Adrenal gland (tissue), 12 donors: ENCODE data around the gene NLRX1. TPM values are rescaled to one million over a fixed set of nuclear protein-coding genes. Genes with fewer than 3 reads are reported as not detected.

Source experiments
- DNase-seq, 7 donors: peaks; one replicate each; pipeline ENCODE4 v3.0.0-alpha.2; 2019 to 2020
- H3K27ac ChIP-seq, 5 donors: fragments of 200-600 bp; sonication (generic) in 4 of 5; 1 replicate in 3 of 5; 2 replicates in 2 of 5; pipeline versions ENCODE4 v1.5.1 to v1.8.0; 2016 to 2020; ENCODE audit warnings: mild to moderate bottlenecking in 1 of 5
- H3K27me3 ChIP-seq: fragments of 200-600 bp; 2 replicates; pipeline ENCODE4 v1.8.0; 2021
- H3K36me3 ChIP-seq, 2 donors: fragments of 200-600 bp; replicated peaks in 1 of 2; 1 replicate in 1 of 2; 2 replicates in 1 of 2; pipeline versions ENCODE4 v1.5.1 to v1.8.0; 2018 to 2022
- H3K4me1 ChIP-seq, 2 donors: fragments of 200-600 bp; replicated peaks in 1 of 2; 1 replicate in 1 of 2; 2 replicates in 1 of 2; pipeline versions ENCODE4 v1.5.1 to v1.8.0; 2018 to 2021
- H3K4me3 ChIP-seq, 4 donors: fragments of 200-600 bp; sonication (generic) in 3 of 4; one replicate each; pipeline ENCODE4 v1.5.1; 2016 to 2018
- H3K9me3 ChIP-seq, 3 donors: fragments of 200-600 bp; sonication (generic) in 1 of 3; replicated peaks in 1 of 3; 1 replicate in 2 of 3; 2 replicates in 1 of 3; pipeline versions ENCODE4 v1.5.1 to v1.8.0; 2016 to 2021
- CTCF ChIP-seq, 6 experiments: fragments of 450-650 bp in 4 of 6; fragments of 200-600 bp in 2 of 6; sonication (generic) in 1 of 6; IDR thresholded peaks; 1 replicate in 5 of 6; 2 replicates in 1 of 6; pipeline versions ENCODE4 v1.5.1 to v1.8.0; 2016 to 2021; ENCODE audit warnings: antibody characterized with exemption in 6 of 6, mild to moderate bottlenecking in 2 of 6, moderate library complexity in 1 of 6
- POLR2A ChIP-seq, 2 donors: fragments of 450-650 bp; IDR thresholded peaks; one replicate each; pipeline ENCODE4 v1.6.1; 2017; ENCODE audit warnings: antibody characterized with exemption in 2 of 2, mild to moderate bottlenecking in 2 of 2, moderate library complexity in 1 of 2
- WGBS, 4 donors: extraction: QIAGEN DNeasy Blood & Tissue Kit in 2 of 4; methylation state at CpG; one replicate each; pipeline versions ENCODE4 v1.1.5 to v1.1.7; 2013 to 2017; 5-methylcytosine and 5-hydroxymethylcytosine counted together
- intact Hi-C, 2 donors: fragments of 100-400 bp; cut with DNase I; formaldehyde crosslinking; loops; one replicate each; pipeline versions ENCODE4 v1.14.1 to v1.15.0; 2022 to 2023
- polyA plus RNA-seq, 3 donors: library from polyadenylated mRNA; stranded (reverse); fragments of 200-250 nt in 2 of 3; fragments of 350-450 nt in 1 of 3; fragmentation: Illumina TruSeq in 1 of 3; extraction: RNeasy Lipid Tissue Mini Kit (QIAGEN cat#74804) in 1 of 3; gene quantifications; one replicate each; pipeline ENCODE4 v1.2.3, GENCODE V29; 2013 to 2014
- total RNA-seq, 9 donors: library from RNA; depleted of rRNA in 4 of 9; stranded (reverse); fragments of >200 nt in 4 of 9; fragments of 120-200 nt in 1 of 9; fragmentation: NEBNext Ultra II Directional in 1 of 9; extraction: Animal tissue kit (Norgen Biotek cat#: 25700) in 1 of 9; gene quantifications; one replicate each; pipeline versions ENCODE4 v1.1.0 to v1.2.4, GENCODE V29; 2013 to 2023
- donor health status: healthy with polysubstance abuse.
- donor health status: Bipolar disorder and iron deficiency.
- donor health status: DM: yes; HTN: yes; CAD: no.
- donor health status: DM: no; HTN: no; CAD: no.
- donor health status: DM: no; HTN: no; CAD: no.
- donor health status: DM: yes; HTN: yes; CAD: no.

Gene NLRX1
- total and polyA plus RNA-seq, 12 donors = 5.5 to 32.7 (median 20.2) TPM

DNA sequence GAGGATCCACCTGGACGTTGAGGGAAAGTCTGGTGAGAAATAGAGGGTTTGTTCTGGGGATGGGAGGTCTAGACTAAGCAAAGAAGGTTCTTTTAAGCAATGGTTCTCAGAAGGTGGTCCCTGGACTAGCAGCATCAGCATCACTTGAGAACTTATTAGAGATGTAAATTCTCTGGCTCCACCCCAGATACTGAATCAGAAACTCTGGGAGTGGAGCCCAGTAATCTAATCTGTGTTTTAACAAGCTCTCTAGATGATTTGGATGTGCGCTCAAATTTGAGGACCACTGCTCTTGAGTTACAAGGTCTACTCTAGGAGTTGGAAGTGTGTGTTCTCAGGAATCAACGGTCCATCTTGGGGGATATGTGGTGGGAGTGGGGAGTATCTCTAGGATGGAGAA is 23.0 kb upstream of the NLRX1 start:
- H3K27ac ChIP-seq = no peak overlapping the region
- no peaks in the 10 kb centered on the region for H3K36me3 ChIP-seq
- 41 to 58% (median 50%) methylated on average over 3 of the region's 3 CpGs for WGBS, 4 donors
- no peaks in the 10 kb centered on the region for H3K27me3 ChIP-seq
- H3K9me3 ChIP-seq = no peaks in the 10 kb centered on the region
- H3K4me3 ChIP-seq = no peak overlapping the region
- no peak for TF ChIP-seq POLR2A (IDR thresholded peaks at IDR 0.05)
- TF ChIP-seq CTCF (IDR thresholded peaks at IDR 0.05) = no peak
- intact Hi-C loops = loop anchor here in 1 of 2 donors (10.0 kb wide), 1 partner anchor 49 kb away; no protein-coding TSS in a partner anchor
- DNase-seq = no peak
- H3K4me1 ChIP-seq = peaks cover 11 to 13% of the 10 kb centered on the region in 2 donors

DNA sequence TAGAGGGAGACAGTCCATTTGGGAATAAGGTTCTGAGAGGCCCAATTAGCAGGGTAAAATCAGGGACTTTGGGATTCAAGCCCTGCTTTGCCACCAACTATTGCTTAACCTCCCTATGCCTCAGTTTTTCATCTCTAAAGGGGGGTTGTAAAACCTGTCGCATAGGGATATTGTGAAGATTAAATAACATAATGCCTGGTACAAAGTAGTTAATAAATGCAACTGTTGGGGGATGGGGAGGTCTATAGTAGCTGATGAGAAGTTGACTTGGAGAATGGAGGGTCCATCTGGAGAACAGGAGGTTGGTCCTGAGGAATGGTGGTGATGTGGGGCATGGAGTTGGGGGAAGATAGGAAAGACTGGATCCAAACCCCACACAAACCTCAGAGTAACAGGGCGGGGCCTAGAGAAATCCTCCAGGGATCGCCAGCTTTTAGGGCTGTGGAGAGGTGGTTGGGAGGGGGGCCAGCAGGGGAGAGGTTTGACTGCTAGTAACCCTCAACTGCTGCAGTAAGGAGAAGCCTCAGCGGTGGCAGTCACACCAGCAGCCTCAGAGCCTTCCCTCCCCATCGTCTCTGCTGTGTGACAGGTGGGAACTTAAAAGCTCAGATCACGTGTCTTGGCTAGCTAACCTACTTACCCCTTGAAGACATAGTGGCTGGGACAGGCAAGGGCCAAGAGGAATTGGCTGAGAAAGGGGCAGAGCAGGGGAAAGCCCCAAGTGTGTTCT is 20.8 kb upstream of the NLRX1 start:
- intact Hi-C loops = loop anchor here in 1 of 2 donors (10.0 kb wide), 1 partner anchor 47 kb away; no protein-coding TSS in a partner anchor
- H3K27me3 ChIP-seq = no peaks in the 10 kb centered on the region

GRCh38 chr11:119148720-119149017 is 19.9 kb upstream of the NLRX1 start:
- TF ChIP-seq POLR2A (IDR thresholded peaks at IDR 0.05) (no peak), CTCF (IDR thresholded peaks at IDR 0.05) (no peak)
- peaks cover 11 to 13% of the 10 kb centered on the region in 2 donors for H3K4me1 ChIP-seq
- H3K27ac ChIP-seq = no peak overlapping the region
- WGBS, 4 donors = 2 to 5% (median 3%) methylated on average over 3 to 16 of the region's 16 CpGs
- H3K4me3 ChIP-seq = peak overlapping the region in 2 of 4 donors; percentile 31 to 60
- H3K36me3 ChIP-seq = no peaks in the 10 kb centered on the region
- DNase-seq = no peak
- intact Hi-C loops = loop anchor here in 1 of 2 donors (10.0 kb wide), 1 partner anchor 46 kb away; no protein-coding TSS in a partner anchor
- H3K27me3 ChIP-seq = no peaks in the 10 kb centered on the region
- no peaks in the 10 kb centered on the region for H3K9me3 ChIP-seq

More for the DNA sequence above, 20.8 kb upstream of the NLRX1 start:
- WGBS, 4 donors = 57 to 70% (median 64%) methylated on average over 5 to 6 of the region's 6 CpGs
- Histone ChIP-seq H3K9me3 (no peaks in the 10 kb centered on the region), H3K36me3 (no peaks in the 10 kb centered on the region), H3K4me3 (no peak overlapping the region), H3K27ac (no peak overlapping the region), H3K4me1 (peaks cover 11 to 13% of the 10 kb centered on the region in 2 donors)
- no peak for DNase-seq
- TF ChIP-seq CTCF (IDR thresholded peaks at IDR 0.05) (no peak), POLR2A (IDR thresholded peaks at IDR 0.05) (no peak)

GRCh38 chr11:119149018-119149785 is 19.3 kb upstream of the NLRX1 start, which contains the start of gene ABCG4:
ABCG4 (plus strand) TSS chr11:119149052; CDS start chr11:119149966, 914 bp downstream.
- Histone ChIP-seq H3K27me3 (no peaks in the 10 kb centered on the region), H3K4me3 (peak within 1 kb of the TSS in 2 of 4 donors; percentile 31 to 60), H3K36me3 (no peaks in the 10 kb centered on the region), H3K27ac (no peak within 1 kb of the TSS), H3K4me1 (peaks cover 11 to 13% of the 10 kb centered on the region in 2 donors), H3K9me3 (no peaks in the 10 kb centered on the region)
- TF ChIP-seq POLR2A (IDR thresholded peaks at IDR 0.05) = no peak
- TF ChIP-seq CTCF (IDR thresholded peaks at IDR 0.05) = no peak
- peak in 3 of 7 donors; percentile 19 to 38 (median 20) for DNase-seq
- intact Hi-C loops = loop anchor here in 1 of 2 donors (10.0 kb wide), 1 partner anchor 46 kb away; no protein-coding TSS in a partner anchor
- 1 to 5% (median 1%) methylated on average over 8 to 73 of the region's 73 CpGs for WGBS, 4 donors
